Left lung (tissue), 10 donors: ENCODE measurements around the gene A2ML1. TPM values are rescaled to one million over a fixed set of nuclear protein-coding genes. Genes with fewer than 3 reads are reported as not detected.
"Not testable (repeated sequence)": the region's sequence is repeated elsewhere in the genome, so short reads cannot be mapped to it uniquely, and the experiment has no call there.

Source experiments
- ATAC-seq: fragments of 200-7000 bp; cut with Tn5 transposase; one replicate; pipeline ENCODE4 v1.9.1; 2020; ENCODE audit warnings: moderate library complexity
- DNase-seq, 4 donors: peaks; one replicate each; pipeline ENCODE4 v3.0.0-alpha.2; 2013 to 2020
- H3K27ac ChIP-seq, 2 donors: fragments of 200-600 bp; sonication (generic) in 1 of 2; one replicate each; pipeline versions ENCODE4 v1.5.0 to v1.8.0; 2020 to 2021
- H3K27me3 ChIP-seq, 2 donors: fragments of 200-600 bp; sonication (generic) in 1 of 2; one replicate each; pipeline versions ENCODE4 v1.5.0 to v1.8.0; 2020 to 2021
- H3K36me3 ChIP-seq, 2 donors: fragments of 200-600 bp; sonication (generic) in 1 of 2; one replicate each; pipeline versions ENCODE4 v1.5.0 to v1.8.0; 2020 to 2021
- H3K4me1 ChIP-seq, 2 donors: fragments of 200-600 bp; one replicate each; pipeline ENCODE4 v1.8.0; 2021
- H3K4me3 ChIP-seq, 2 donors: fragments of 200-600 bp; sonication (generic) in 1 of 2; one replicate each; pipeline versions ENCODE4 v1.5.0 to v1.8.0; 2020 to 2021; ENCODE audit warnings: mild to moderate bottlenecking in 1 of 2
- H3K9me3 ChIP-seq, 2 donors: fragments of 200-600 bp; sonication (generic) in 1 of 2; one replicate each; pipeline versions ENCODE4 v1.5.0 to v1.8.0; 2020 to 2021
- intact Hi-C, 2 donors: fragments of 100-400 bp; cut with DNase I; formaldehyde crosslinking; loops; one replicate each; pipeline versions ENCODE4 v1.11.2 to v1.14.2; 2022
- polyA plus RNA-seq, 6 donors: library from polyadenylated mRNA; unstranded; fragments of 120-200 nt; gene quantifications; one replicate each; pipeline ENCODE4 v1.2.1, GENCODE V29; 2013; ENCODE audit not compliant: insufficient read length in 6 of 6
- total RNA-seq, 2 donors: library from RNA; stranded (reverse); fragmentation: NEBNext Ultra II Directional; extraction: Animal tissue kit (Norgen Biotek cat#: 25700); gene quantifications; one replicate each; pipeline ENCODE4 v1.2.1, GENCODE V29; 2021
- TF ChIP-seq, protein P1 (sequence below), 2 donors: fragments of 200-600 bp; sonication (generic) in 1 of 2; IDR thresholded peaks; one replicate each; pipeline versions ENCODE4 v1.5.0 to v1.8.0; 2021; ENCODE audit warnings: antibody characterized with exemption in 2 of 2
- donor health status: DM: no; HTN: yes; CAD: no.
- donor health status: DM: no; HTN: no; CAD: no.

A2ML1 gene
- total and polyA plus RNA-seq, 8 donors = 0.72 to 0.94 (median 0.89) TPM; not detected in 2

DNA sequence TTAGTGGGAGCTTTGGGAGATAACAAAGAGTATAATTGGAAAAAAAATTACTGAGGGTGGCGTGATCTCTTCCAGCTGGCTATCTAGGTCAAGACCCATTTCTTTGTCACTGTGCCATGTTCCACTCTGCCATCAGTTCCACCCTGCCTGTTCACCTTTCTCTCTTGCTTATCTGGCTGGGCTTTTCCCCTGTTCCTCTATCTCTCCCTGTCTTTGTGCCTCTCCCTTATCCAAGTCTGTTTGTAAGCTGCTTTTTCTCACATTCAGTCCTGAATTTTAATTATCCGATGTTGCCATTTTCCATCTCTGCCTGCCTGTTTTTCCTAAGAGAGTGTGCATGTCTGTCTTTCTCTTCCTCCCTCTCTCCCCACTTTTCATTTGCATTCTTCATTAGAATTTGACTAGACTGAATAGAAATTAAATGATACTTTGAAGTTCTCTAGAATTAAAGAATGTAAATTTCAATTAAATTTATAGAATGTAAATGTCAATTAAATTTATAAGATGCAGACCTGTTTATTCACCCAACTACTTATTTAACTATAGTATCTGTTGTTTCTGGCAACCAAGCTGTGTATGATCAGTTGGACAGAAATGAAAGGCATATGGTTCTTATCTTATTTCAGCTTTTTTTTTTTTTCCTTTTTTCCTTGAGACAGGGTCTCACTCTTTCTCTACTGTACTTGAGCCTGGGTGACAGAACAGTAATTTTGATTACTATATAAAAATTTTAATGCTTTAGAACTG is 40.9 kb upstream of the A2ML1 start:
- TF ChIP-seq, protein P1, sequence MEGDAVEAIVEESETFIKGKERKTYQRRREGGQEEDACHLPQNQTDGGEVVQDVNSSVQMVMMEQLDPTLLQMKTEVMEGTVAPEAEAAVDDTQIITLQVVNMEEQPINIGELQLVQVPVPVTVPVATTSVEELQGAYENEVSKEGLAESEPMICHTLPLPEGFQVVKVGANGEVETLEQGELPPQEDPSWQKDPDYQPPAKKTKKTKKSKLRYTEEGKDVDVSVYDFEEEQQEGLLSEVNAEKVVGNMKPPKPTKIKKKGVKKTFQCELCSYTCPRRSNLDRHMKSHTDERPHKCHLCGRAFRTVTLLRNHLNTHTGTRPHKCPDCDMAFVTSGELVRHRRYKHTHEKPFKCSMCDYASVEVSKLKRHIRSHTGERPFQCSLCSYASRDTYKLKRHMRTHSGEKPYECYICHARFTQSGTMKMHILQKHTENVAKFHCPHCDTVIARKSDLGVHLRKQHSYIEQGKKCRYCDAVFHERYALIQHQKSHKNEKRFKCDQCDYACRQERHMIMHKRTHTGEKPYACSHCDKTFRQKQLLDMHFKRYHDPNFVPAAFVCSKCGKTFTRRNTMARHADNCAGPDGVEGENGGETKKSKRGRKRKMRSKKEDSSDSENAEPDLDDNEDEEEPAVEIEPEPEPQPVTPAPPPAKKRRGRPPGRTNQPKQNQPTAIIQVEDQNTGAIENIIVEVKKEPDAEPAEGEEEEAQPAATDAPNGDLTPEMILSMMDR (IDR thresholded peaks at IDR 0.05) = no peak
- Histone ChIP-seq H3K36me3 (peaks cover 0 to 7% of the 10 kb centered on the region in 2 donors), H3K9me3 (no peaks in the 10 kb centered on the region), H3K27ac (no peak overlapping the region), H3K4me1 (no peaks in the 10 kb centered on the region), H3K4me3 (no peak overlapping the region), H3K27me3 (no peaks in the 10 kb centered on the region)
- intact Hi-C loops = no loop called here
- peak in 1 of 4 donors; percentile 21 for DNase-seq
- no peak for ATAC-seq

DNA sequence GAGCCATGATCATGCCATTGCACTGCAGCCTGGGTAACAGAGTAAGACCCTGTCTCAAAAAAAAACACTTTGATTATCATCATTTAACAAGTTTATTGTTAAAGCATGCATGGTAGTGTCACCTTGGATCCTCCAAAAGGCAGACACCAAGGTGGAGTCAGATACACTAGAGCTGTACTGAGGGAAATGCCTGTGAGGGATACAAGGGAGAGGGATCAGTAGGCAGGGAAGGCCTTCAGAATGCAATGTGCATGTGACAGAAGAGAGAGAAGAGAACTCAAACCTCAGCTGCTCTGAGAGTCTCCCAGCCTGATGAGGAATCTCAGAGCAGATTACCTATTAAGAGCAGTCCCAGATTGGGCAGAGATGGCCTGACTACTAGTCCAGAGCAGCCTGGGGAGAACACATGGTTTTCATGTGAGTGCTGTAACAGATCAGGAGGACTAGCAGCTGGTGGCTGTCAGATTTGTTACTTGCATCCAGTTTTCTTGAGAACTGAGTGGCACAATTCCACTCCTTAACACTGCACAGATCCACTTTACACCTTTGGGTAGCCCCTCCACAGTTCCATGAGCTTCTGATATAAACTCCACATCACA is 38.0 kb upstream of the A2ML1 start:
- no peak for ATAC-seq
- H3K4me1 ChIP-seq = no peaks in the 10 kb centered on the region
- peak in 1 of 4 donors; percentile 20 for DNase-seq
- TF ChIP-seq, protein P1 (IDR thresholded peaks at IDR 0.05) = no peak
- no peaks in the 10 kb centered on the region for H3K27me3 ChIP-seq
- intact Hi-C loops = no loop called here
- no peak overlapping the region for H3K27ac ChIP-seq
- H3K9me3 ChIP-seq = no peaks in the 10 kb centered on the region
- H3K4me3 ChIP-seq = no peak overlapping the region
- H3K36me3 ChIP-seq = peaks cover 0 to 4% of the 10 kb centered on the region in 2 donors

DNA sequence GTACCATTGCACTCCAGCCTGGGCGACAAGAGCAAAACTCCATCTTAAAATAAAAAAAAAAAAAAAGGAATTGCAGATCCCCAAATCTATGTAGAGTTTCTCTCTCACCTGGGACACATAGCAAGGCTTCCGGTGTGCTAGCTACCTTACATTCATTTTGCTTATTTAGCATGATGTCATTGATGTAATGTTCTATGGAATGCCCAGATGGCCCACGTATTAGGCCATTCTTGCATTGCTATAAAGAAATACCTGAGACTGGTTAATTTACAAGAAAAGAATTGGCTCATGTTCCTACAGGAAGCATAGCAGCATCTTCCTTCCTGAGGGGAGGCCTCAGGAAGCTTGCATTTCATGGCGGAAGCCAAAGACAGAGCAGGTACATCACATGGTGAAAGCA is 36.9 kb upstream of the A2ML1 start:
- Histone ChIP-seq H3K36me3 (peaks cover 0 to 4% of the 10 kb centered on the region in 2 donors), H3K4me1 (no peaks in the 10 kb centered on the region), H3K4me3 (no peak overlapping the region), H3K27me3 (no peaks in the 10 kb centered on the region), H3K27ac (no peak overlapping the region), H3K9me3 (no peaks in the 10 kb centered on the region)
- TF ChIP-seq, protein P1 (IDR thresholded peaks at IDR 0.05) = no peak
- no peak for DNase-seq
- ATAC-seq = no peak
- intact Hi-C loops = no loop called here

GRCh38 chr12:8787206-8787605 is 35.2 kb upstream of the A2ML1 start:
- ATAC-seq, H3K4me3 ChIP-seq, H3K27me3 ChIP-seq, H3K36me3 ChIP-seq, intact Hi-C loops, H3K9me3 ChIP-seq, DNase-seq, H3K4me1 ChIP-seq, H3K27ac ChIP-seq: not testable (repeated sequence)

DNA sequence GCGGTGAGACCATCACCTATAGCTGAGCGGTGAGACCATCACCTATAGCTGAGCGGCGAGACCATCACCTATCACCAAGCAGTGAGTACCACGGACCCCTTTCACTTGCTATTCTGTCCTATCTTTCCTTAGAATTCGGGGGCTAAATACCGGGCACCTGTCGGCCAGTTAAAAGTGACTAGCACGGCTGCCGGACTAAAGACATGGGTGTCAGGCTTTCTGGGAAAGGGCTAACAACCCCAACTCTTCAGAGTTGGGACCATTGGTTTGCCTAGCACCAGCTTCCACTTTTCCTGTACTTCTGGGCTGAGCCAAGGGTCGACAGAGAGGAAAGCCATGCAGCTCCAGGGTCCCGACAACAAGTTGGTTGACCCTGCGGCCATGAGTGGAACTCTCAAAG is 33.7 kb upstream of the A2ML1 start:
- ATAC-seq, H3K9me3 ChIP-seq, H3K4me1 ChIP-seq, H3K4me3 ChIP-seq, H3K36me3 ChIP-seq, DNase-seq, intact Hi-C loops, H3K27me3 ChIP-seq, H3K27ac ChIP-seq: not testable (repeated sequence)

- ATAC-seq, H3K27me3 ChIP-seq, H3K4me1 ChIP-seq, intact Hi-C loops, DNase-seq, H3K9me3 ChIP-seq, H3K36me3 ChIP-seq, H3K4me3 ChIP-seq, H3K27ac ChIP-seq: not testable (repeated sequence)
Measured at GRCh38 chr12:8789341-8790013, 32.9 kb upstream of the A2ML1 start.

DNA sequence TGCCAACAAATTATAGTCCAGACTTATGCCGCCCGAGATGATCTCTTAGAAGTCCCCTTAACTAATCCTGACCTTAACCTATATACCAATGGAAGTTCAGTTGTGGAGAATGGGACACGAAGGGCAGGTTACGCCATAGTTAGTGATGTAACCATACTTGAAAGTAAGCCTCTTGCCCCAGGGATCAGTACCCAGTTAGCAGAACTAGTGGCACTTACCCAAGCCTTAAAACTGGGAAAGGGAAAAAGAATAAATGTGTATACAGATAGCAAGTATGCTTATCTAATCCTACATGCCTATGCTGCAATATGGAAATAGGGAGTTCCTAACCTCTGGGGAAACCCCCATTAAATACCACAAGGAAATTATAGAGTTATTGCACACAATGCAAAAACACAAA is 29.2 kb upstream of the A2ML1 start:
- H3K9me3 ChIP-seq, H3K4me3 ChIP-seq, ATAC-seq, intact Hi-C loops, H3K27ac ChIP-seq, H3K27me3 ChIP-seq, DNase-seq, H3K36me3 ChIP-seq, H3K4me1 ChIP-seq: not testable (repeated sequence)

GRCh38 chr12:8794611-8795010 is 27.8 kb upstream of the A2ML1 start:
- H3K4me3 ChIP-seq, ATAC-seq, H3K36me3 ChIP-seq, H3K27me3 ChIP-seq, H3K27ac ChIP-seq, DNase-seq, intact Hi-C loops, H3K9me3 ChIP-seq, H3K4me1 ChIP-seq: not testable (repeated sequence)
